ENCODE data around the gene KDM7A. TPM values are rescaled to one million over a fixed set of nuclear protein-coding genes. Genes with fewer than 3 reads are reported as not detected.

The KDM7A gene
- total and polyA plus RNA-seq, 10 of the 15 experiments (the other 5 are each of a cell fraction or from before 2014, with no cell fraction given) = 0.07 to 0.96 (median 0.74) TPM

GRCh38 chr7:140175221-140176121 is 1.3 kb downstream of the KDM7A start (continued):
- TF ChIP-seq NR2C1 (IDR thresholded peaks at IDR 0.05) (no peak), SKIL (IDR thresholded peaks at IDR 0.05; ENCODE audit: low read depth, poor library complexity, severe bottlenecking) (peak; percentile 55), CREB1 (IDR thresholded peaks at IDR 0.05; ENCODE audit: low read depth) (peak; percentile 46; the same call in 1 of the 2 replicates), ZNF687 (IDR thresholded peaks at IDR 0.05) (peak; percentile 44), SREBF2 (IDR thresholded peaks at IDR 0.05; ENCODE audit: low read length) (no peak), SUZ12 (IDR thresholded peaks at IDR 0.05; ENCODE audit: unreplicated experiment) (no peak), TARDBP (IDR thresholded peaks at IDR 0.05; ENCODE audit: borderline replicate concordance) (no peak), MLLT1 (IDR thresholded peaks at IDR 0.05) (peak; percentile 62; the same call in 1 of the 2 replicates)

All from GM12878 (cell line).